ENCODE data around the gene TMEM89.

DNA sequence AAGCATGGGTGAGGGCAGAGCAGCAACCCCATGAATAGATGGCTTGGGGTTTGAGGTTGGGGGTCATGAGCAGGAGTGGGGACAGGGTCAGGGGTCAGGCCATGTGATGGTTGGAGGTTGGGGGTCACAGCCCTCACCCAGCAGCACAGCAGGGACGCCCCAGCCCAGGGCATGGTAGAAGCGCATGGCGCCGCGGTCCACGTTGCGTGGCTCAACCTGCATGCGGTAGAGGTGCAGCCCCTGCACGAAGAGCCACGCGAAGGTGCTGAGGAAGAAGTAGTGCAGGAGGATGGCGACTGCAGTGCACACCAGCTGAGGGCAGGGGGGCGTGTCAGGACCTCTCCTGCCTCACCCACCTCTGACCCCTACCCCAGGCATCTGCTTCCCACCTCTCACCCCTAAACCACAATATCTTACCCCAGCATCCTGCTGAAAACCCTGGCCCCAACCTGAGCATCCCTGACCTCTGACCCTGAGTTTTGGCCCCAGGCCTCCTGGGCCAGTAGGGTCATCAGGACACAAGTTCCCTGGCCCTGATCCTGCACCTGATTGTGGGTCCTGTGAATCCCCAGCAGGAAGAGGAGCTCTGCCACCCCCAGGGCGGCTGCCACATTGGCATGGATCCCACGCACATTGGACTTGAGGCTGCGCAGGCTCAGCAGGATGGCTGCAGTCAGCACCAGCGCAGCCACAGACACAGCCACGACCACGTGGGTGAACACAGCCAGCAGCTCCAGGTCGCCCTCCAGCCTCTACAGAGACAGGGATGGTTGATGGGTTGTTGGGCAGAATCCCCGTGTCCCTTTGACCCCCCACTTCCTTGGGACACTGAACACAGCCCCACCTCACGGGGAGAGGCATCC is 23.6 kb upstream of the TMEM89 start:
- no peak for TF ChIP-seq ZNF331 (CRISPR knock-in tag; IDR thresholded peaks at IDR 0.05; ENCODE audit: low read depth)
- TF ChIP-seq EZH2phosphoT487 (IDR thresholded peaks at IDR 0.05; ENCODE audit: unreplicated experiment), result no peak
- no peak for TF ChIP-seq EZH2 (IDR thresholded peaks at IDR 0.05; ENCODE audit: low read depth, unreplicated experiment)
- TF ChIP-seq, protein P1, sequence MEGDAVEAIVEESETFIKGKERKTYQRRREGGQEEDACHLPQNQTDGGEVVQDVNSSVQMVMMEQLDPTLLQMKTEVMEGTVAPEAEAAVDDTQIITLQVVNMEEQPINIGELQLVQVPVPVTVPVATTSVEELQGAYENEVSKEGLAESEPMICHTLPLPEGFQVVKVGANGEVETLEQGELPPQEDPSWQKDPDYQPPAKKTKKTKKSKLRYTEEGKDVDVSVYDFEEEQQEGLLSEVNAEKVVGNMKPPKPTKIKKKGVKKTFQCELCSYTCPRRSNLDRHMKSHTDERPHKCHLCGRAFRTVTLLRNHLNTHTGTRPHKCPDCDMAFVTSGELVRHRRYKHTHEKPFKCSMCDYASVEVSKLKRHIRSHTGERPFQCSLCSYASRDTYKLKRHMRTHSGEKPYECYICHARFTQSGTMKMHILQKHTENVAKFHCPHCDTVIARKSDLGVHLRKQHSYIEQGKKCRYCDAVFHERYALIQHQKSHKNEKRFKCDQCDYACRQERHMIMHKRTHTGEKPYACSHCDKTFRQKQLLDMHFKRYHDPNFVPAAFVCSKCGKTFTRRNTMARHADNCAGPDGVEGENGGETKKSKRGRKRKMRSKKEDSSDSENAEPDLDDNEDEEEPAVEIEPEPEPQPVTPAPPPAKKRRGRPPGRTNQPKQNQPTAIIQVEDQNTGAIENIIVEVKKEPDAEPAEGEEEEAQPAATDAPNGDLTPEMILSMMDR (conservative IDR thresholded peaks at IDR 0.05; ENCODE audit: low read depth in 2 of 2), result no peak
- TF ChIP-seq POLR2AphosphoS5 (IDR thresholded peaks at IDR 0.05; ENCODE audit: low read depth), result no peak
- TF ChIP-seq, protein P2, sequence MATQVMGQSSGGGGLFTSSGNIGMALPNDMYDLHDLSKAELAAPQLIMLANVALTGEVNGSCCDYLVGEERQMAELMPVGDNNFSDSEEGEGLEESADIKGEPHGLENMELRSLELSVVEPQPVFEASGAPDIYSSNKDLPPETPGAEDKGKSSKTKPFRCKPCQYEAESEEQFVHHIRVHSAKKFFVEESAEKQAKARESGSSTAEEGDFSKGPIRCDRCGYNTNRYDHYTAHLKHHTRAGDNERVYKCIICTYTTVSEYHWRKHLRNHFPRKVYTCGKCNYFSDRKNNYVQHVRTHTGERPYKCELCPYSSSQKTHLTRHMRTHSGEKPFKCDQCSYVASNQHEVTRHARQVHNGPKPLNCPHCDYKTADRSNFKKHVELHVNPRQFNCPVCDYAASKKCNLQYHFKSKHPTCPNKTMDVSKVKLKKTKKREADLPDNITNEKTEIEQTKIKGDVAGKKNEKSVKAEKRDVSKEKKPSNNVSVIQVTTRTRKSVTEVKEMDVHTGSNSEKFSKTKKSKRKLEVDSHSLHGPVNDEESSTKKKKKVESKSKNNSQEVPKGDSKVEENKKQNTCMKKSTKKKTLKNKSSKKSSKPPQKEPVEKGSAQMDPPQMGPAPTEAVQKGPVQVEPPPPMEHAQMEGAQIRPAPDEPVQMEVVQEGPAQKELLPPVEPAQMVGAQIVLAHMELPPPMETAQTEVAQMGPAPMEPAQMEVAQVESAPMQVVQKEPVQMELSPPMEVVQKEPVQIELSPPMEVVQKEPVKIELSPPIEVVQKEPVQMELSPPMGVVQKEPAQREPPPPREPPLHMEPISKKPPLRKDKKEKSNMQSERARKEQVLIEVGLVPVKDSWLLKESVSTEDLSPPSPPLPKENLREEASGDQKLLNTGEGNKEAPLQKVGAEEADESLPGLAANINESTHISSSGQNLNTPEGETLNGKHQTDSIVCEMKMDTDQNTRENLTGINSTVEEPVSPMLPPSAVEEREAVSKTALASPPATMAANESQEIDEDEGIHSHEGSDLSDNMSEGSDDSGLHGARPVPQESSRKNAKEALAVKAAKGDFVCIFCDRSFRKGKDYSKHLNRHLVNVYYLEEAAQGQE (IDR thresholded peaks at IDR 0.05; ENCODE audit: unreplicated experiment), result no peak
- TF ChIP-seq NANOG (IDR thresholded peaks at IDR 0.05; ENCODE audit: borderline replicate concordance), result no peak
- no peak for TF ChIP-seq JUNB (IDR thresholded peaks at IDR 0.05; ENCODE audit: unreplicated experiment)
- no peak for TF ChIP-seq STAT1 (IDR thresholded peaks at IDR 0.05; ENCODE audit: unreplicated experiment)
- TF ChIP-seq CREB1 (CRISPR knock-in tag; IDR thresholded peaks at IDR 0.05; ENCODE audit: low read depth), result no peak
- TF ChIP-seq, protein P3, sequence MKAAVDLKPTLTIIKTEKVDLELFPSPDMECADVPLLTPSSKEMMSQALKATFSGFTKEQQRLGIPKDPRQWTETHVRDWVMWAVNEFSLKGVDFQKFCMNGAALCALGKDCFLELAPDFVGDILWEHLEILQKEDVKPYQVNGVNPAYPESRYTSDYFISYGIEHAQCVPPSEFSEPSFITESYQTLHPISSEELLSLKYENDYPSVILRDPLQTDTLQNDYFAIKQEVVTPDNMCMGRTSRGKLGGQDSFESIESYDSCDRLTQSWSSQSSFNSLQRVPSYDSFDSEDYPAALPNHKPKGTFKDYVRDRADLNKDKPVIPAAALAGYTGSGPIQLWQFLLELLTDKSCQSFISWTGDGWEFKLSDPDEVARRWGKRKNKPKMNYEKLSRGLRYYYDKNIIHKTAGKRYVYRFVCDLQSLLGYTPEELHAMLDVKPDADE (IDR thresholded peaks at IDR 0.05), result no peak
- TF ChIP-seq, protein P4, sequence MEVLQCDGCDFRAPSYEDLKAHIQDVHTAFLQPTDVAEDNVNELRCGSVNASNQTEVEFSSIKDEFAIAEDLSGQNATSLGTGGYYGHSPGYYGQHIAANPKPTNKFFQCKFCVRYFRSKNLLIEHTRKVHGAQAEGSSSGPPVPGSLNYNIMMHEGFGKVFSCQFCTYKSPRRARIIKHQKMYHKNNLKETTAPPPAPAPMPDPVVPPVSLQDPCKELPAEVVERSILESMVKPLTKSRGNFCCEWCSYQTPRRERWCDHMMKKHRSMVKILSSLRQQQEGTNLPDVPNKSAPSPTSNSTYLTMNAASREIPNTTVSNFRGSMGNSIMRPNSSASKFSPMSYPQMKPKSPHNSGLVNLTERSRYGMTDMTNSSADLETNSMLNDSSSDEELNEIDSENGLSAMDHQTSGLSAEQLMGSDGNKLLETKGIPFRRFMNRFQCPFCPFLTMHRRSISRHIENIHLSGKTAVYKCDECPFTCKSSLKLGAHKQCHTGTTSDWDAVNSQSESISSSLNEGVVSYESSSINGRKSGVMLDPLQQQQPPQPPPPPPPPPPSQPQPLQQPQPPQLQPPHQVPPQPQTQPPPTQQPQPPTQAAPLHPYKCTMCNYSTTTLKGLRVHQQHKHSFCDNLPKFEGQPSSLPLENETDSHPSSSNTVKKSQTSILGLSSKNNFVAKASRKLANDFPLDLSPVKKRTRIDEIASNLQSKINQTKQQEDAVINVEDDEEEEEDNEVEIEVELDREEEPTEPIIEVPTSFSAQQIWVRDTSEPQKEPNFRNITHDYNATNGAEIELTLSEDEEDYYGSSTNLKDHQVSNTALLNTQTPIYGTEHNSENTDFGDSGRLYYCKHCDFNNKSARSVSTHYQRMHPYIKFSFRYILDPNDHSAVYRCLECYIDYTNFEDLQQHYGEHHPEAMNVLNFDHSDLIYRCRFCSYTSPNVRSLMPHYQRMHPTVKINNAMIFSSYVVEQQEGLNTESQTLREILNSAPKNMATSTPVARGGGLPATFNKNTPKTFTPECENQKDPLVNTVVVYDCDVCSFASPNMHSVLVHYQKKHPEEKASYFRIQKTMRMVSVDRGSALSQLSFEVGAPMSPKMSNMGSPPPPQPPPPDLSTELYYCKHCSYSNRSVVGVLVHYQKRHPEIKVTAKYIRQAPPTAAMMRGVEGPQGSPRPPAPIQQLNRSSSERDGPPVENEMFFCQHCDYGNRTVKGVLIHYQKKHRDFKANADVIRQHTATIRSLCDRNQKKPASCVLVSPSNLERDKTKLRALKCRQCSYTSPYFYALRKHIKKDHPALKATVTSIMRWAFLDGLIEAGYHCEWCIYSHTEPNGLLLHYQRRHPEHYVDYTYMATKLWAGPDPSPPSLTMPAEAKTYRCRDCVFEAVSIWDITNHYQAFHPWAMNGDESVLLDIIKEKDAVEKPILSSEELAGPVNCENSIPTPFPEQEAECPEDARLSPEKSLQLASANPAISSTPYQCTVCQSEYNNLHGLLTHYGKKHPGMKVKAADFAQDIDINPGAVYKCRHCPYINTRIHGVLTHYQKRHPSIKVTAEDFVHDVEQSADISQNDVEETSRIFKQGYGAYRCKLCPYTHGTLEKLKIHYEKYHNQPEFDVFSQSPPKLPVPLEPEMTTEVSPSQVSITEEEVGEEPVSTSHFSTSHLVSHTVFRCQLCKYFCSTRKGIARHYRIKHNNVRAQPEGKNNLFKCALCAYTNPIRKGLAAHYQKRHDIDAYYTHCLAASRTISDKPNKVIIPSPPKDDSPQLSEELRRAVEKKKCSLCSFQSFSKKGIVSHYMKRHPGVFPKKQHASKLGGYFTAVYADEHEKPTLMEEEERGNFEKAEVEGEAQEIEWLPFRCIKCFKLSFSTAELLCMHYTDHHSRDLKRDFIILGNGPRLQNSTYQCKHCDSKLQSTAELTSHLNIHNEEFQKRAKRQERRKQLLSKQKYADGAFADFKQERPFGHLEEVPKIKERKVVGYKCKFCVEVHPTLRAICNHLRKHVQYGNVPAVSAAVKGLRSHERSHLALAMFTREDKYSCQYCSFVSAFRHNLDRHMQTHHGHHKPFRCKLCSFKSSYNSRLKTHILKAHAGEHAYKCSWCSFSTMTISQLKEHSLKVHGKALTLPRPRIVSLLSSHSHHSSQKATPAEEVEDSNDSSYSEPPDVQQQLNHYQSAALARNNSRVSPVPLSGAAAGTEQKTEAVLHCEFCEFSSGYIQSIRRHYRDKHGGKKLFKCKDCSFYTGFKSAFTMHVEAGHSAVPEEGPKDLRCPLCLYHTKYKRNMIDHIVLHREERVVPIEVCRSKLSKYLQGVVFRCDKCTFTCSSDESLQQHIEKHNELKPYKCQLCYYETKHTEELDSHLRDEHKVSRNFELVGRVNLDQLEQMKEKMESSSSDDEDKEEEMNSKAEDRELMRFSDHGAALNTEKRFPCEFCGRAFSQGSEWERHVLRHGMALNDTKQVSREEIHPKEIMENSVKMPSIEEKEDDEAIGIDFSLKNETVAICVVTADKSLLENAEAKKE (CRISPR knock-in tag; IDR thresholded peaks at IDR 0.05), result no peak
- TF ChIP-seq ZNF114 (CRISPR knock-in tag; IDR thresholded peaks at IDR 0.05), result no peak

All from GM23338 (cell line).